Sigmoid colon (tissue), 4 donors: ENCODE measurements around the gene PLEKHG3.

ENCODE experiments used
- CTCF ChIP-seq, 4 experiments: fragments of 450-650 bp in 3 of 4; fragments of 200-600 bp in 1 of 4; IDR thresholded peaks; one replicate each; pipeline ENCODE4 v1.5.1; 2016 to 2019; ENCODE audit warnings: antibody characterized with exemption in 4 of 4, mild to moderate bottlenecking in 3 of 4, moderate library complexity in 2 of 4
- POLR2A ChIP-seq, 2 donors: fragments of 450-650 bp; IDR thresholded peaks; one replicate each; pipeline ENCODE4 v1.6.1; 2016; ENCODE audit warnings: antibody characterized with exemption in 2 of 2, mild to moderate bottlenecking in 2 of 2, moderate library complexity in 2 of 2
- POLR2AphosphoS5 ChIP-seq, 4 donors: sonication (generic); formaldehyde crosslinking; IDR thresholded peaks; one replicate each; pipeline ENCODE4 v1.6.1; 2017; ENCODE audit warnings: antibody characterized with exemption in 4 of 4

- TF ChIP-seq CTCF (IDR thresholded peaks at IDR 0.05) (no peak), POLR2AphosphoS5 (IDR thresholded peaks at IDR 0.05) (peak in 2 of 4 donors; percentile 4 to 43), POLR2A (IDR thresholded peaks at IDR 0.05) (no peak)
These were observed 51.6 kb downstream of the PLEKHG3 start for GRCh38 chr14:64755781-64756221.
